Measurements from ENCODE around the gene LRRC4C.
A peak's percentile ranks its signal among the peaks of the same experiment; 100 is the strongest.

The LRRC4C gene

GRCh38 chr11:40746282-40746681 lies 713.2 kb downstream of the LRRC4C start:
- no peak overlapping the region for H3K27ac ChIP-seq
- TF ChIP-seq, protein P1, sequence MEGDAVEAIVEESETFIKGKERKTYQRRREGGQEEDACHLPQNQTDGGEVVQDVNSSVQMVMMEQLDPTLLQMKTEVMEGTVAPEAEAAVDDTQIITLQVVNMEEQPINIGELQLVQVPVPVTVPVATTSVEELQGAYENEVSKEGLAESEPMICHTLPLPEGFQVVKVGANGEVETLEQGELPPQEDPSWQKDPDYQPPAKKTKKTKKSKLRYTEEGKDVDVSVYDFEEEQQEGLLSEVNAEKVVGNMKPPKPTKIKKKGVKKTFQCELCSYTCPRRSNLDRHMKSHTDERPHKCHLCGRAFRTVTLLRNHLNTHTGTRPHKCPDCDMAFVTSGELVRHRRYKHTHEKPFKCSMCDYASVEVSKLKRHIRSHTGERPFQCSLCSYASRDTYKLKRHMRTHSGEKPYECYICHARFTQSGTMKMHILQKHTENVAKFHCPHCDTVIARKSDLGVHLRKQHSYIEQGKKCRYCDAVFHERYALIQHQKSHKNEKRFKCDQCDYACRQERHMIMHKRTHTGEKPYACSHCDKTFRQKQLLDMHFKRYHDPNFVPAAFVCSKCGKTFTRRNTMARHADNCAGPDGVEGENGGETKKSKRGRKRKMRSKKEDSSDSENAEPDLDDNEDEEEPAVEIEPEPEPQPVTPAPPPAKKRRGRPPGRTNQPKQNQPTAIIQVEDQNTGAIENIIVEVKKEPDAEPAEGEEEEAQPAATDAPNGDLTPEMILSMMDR (conservative IDR thresholded peaks at IDR 0.05; ENCODE audit: low read depth), result no peak
- DNase-seq (ENCODE audit: low spot score), result no peak
- POLR2A ChIA-PET (ENCODE audit: low non-redundant PET), result no interaction called here
- CTCF ChIA-PET, result interaction anchor here (0.5 kb wide), 1 partner anchor 25 kb away, joined by 3 read pairs; no protein-coding TSS in a partner anchor

GRCh38 chr11:40732132-40732531 lies 727.3 kb downstream of the LRRC4C start:
- POLR2A ChIA-PET (ENCODE audit: low non-redundant PET), result no interaction called here
- DNase-seq (ENCODE audit: low spot score), result no peak
- no peak overlapping the region for H3K27ac ChIP-seq
- CTCF ChIA-PET, result no interaction called here
- TF ChIP-seq, protein P1 (conservative IDR thresholded peaks at IDR 0.05; ENCODE audit: low read depth), result no peak

- ChIA-PET CTCF (interaction anchor here (0.7 kb wide), 1 partner anchor 479 kb away, joined by 5 read pairs; no protein-coding TSS in a partner anchor), POLR2A (ENCODE audit: low non-redundant PET) (no interaction called here)
- peak; percentile 26 for DNase-seq (ENCODE audit: low spot score)
- TF ChIP-seq, protein P1 (conservative IDR thresholded peaks at IDR 0.05; ENCODE audit: low read depth), result peak; percentile 77
- no peak overlapping the region for H3K27ac ChIP-seq
Observed at GRCh38 chr11:40722179-40722795, 737.2 kb downstream of the LRRC4C start.

- no peak for DNase-seq (ENCODE audit: low spot score)
- ChIA-PET CTCF (no interaction called here), POLR2A (ENCODE audit: low non-redundant PET) (no interaction called here)
- no peak overlapping the region for H3K27ac ChIP-seq
- TF ChIP-seq, protein P1 (conservative IDR thresholded peaks at IDR 0.05; ENCODE audit: low read depth), result no peak
Observed at GRCh38 chr11:40716344-40717130, 742.9 kb downstream of the LRRC4C start.

- DNase-seq (ENCODE audit: low spot score), result no peak
- H3K27ac ChIP-seq, result no peak overlapping the region
- TF ChIP-seq, protein P1 (conservative IDR thresholded peaks at IDR 0.05; ENCODE audit: low read depth), result no peak
- ChIA-PET CTCF (interaction anchor here (0.7 kb wide), 1 partner anchor 18 kb away, joined by 5 read pairs; no protein-coding TSS in a partner anchor), POLR2A (ENCODE audit: low non-redundant PET) (no interaction called here)
Observed at GRCh38 chr11:40713083-40713482, 746.4 kb downstream of the LRRC4C start.

DNA sequence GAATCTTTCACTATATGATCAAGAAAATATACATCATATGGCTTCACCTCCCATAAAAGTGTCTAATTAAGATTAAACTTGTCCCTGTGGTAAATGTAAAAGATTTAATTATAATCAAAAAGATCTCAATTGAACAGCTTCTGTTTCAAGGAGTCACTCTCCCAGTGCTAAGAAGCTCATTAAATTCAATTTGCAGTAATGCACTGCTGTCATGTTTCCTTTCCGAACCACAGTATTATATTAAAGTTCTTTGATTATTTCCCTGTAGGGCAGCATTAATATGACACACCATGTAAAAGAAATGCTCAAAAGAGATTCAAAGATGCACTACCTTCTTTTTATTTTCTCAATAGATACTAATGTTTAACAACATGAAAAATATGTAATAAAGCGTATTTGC lies 758.4 kb downstream of the LRRC4C start:
- ChIA-PET POLR2A (ENCODE audit: low non-redundant PET) (no interaction called here), CTCF (no interaction called here)
- no peak for DNase-seq (ENCODE audit: low spot score)
- TF ChIP-seq, protein P1 (conservative IDR thresholded peaks at IDR 0.05; ENCODE audit: low read depth), result no peak
- no peak overlapping the region for H3K27ac ChIP-seq
